ENCODE measurements around the gene SLC25A22.

Gene SLC25A22

GRCh38 chr11:769887-770641 lies 28.0 kb downstream of the SLC25A22 start:
- FAIRE-seq = no peak

- no peak for FAIRE-seq
These were observed 30.8 kb downstream of the SLC25A22 start for GRCh38 chr11:767238-767637.

GRCh38 chr11:766936-767210 lies 31.2 kb downstream of the SLC25A22 start:
- FAIRE-seq = no peak

- no peak for FAIRE-seq
These were observed 31.8 kb downstream of the SLC25A22 start for GRCh38 chr11:766106-766935.

- FAIRE-seq = no peak
These were observed 32.3 kb downstream of the SLC25A22 start for GRCh38 chr11:765802-766091.

- FAIRE-seq = no peak
These were observed 32.9 kb downstream of the SLC25A22 start for GRCh38 chr11:765025-765801.

- no peak for FAIRE-seq
These were observed 33.6 kb downstream of the SLC25A22 start for GRCh38 chr11:764322-765024.

GRCh38 chr11:763549-764321 lies 34.3 kb downstream of the SLC25A22 start:
- no peak for FAIRE-seq

GRCh38 chr11:763073-763463 lies 35.0 kb downstream of the SLC25A22 start:
- FAIRE-seq = no peak

- FAIRE-seq = no peak
These were observed 35.5 kb downstream of the SLC25A22 start for GRCh38 chr11:762421-763072.

GRCh38 chr11:761526-762108 lies 36.5 kb downstream of the SLC25A22 start:
- FAIRE-seq = no peak

- no peak for FAIRE-seq
These were observed 37.8 kb downstream of the SLC25A22 start for GRCh38 chr11:760236-760635.

GRCh38 chr11:749731-750130 lies 48.4 kb downstream of the SLC25A22 start:
- FAIRE-seq = no peak

- FAIRE-seq = no peak
These were observed 50.1 kb downstream of the SLC25A22 start for GRCh38 chr11:748007-748359.

GRCh38 chr11:747158-748006 lies 50.7 kb downstream of the SLC25A22 start, which contains the start of gene TALDO1:
Gene TALDO1, plus strand, starts transcription at chr11:747464. Its CDS starts 18 bp downstream, at chr11:747482.
- no peak for FAIRE-seq

- no peak for FAIRE-seq
These were observed 51.6 kb downstream of the SLC25A22 start for GRCh38 chr11:746289-747157.

GRCh38 chr11:745428-745827 lies 52.7 kb downstream of the SLC25A22 start:
- FAIRE-seq = no peak

GRCh38 chr11:742571-743201 lies 55.4 kb downstream of the SLC25A22 start:
- no peak for FAIRE-seq

GRCh38 chr11:742156-742546 lies 55.9 kb downstream of the SLC25A22 start:
- FAIRE-seq = no peak
